Frontal cortex (tissue), 4 donors: ENCODE data around the gene MOB3B. TPM values are rescaled to one million over a fixed set of nuclear protein-coding genes. Genes with fewer than 3 reads are reported as not detected.

Source experiments
- DNase-seq, 2 donors: peaks; one replicate each; pipeline ENCODE4 v3.0.0; 2012; ENCODE audit warnings: low spot score in 2 of 2
- FAIRE-seq: peaks from 2 replicates; lab custom pipeline; 2012; peaks lifted over from hg19 to GRCh38; lab: Jason Lieb, UNC
- total RNA-seq: library from RNA; depleted of rRNA; stranded (reverse); fragments of >200 nt; gene quantifications from one replicate; pipeline ENCODE4 v1.2.3, GENCODE V29; 2014
- donor health status: control.
- donor health status: control.
- donor health status: control.

The MOB3B gene
- total RNA-seq, result 2.9 TPM

DNA sequence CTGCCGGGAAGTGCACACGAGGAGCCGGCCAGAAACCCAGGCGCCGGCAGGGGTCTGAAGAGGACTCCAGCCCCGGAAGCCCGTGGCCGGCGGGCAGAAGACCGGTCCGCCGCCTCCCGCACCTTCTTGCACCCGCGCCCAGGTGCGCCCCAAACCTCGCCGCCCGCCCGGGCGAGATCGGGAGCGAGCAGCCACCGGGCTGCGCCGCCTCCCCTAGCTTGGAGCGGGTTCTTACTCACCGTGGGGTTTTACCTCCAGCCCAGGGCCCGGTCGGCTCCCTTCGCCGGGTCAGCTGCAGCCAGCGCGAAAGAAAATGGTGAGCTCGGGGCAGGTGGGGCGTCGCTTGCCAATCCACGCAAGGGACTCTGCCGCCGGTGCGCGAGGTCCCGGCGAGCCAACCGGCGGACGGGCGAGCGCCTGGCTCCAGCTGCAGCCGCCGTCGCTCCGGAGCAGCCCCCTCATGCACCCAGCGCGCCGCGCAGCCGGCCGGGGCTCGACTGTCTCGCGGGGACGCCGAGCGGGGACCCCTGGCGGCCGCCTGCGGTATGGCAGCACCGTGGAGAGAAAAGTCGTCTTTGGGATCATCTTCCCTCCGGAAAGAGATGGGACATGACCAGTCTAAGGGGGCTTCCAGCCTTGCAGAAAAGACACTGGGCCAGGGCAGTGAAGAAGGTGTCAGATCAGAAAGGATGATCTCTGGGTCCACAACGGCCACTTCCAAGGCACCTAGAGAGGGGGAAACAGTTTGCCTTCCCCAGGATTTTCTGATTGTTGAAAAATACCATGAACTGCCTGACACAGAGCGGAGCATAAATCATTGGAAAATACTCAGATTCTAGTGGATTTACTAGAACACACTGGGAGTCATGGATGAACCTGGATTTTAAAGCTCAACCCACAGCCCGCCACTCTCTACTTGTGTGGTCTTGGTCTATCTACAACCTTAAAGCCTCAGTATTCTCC is at the start of gene MOB3B:
Gene MOB3B, minus strand, starts transcription at position 499 of the 963 bp plus-strand sequence. CDS start 74,264 bp downstream, outside the sequence.
- DNase-seq (peak; percentile 78 to 79), FAIRE-seq (no peak)

- FAIRE-seq (no peak), DNase-seq (peak; percentile 82 to 86)
Observed at GRCh38 chr9:27573634-27574590, 44.3 kb upstream of the MOB3B start.

DNA sequence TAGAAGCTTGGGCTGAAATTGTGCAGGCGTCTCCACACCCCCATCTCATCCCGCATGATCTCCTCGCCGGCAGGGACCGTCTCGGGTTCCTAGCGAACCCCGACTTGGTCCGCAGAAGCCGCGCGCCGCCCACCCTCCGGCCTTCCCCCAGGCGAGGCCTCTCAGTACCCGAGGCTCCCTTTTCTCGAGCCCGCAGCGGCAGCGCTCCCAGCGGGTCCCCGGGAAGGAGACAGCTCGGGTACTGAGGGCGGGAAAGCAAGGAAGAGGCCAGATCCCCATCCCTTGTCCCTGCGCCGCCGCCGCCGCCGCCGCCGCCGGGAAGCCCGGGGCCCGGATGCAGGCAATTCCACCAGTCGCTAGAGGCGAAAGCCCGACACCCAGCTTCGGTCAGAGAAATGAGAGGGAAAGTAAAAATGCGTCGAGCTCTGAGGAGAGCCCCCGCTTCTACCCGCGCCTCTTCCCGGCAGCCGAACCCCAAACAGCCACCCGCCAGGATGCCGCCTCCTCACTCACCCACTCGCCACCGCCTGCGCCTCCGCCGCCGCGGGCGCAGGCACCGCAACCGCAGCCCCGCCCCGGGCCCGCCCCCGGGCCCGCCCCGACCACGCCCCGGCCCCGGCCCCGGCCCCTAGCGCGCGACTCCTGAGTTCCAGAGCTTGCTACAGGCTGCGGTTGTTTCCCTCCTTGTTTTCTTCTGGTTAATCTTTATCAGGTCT is 43.5 kb upstream of the MOB3B start, which contains the start of gene C9orf72:
Gene C9orf72, minus strand, starts transcription at position 564 of the 716 bp plus-strand sequence. CDS start 6,361 bp downstream, outside the sequence.
- peak; percentile 83 to 88 for DNase-seq
- FAIRE-seq, result no peak

- DNase-seq, result peak; percentile 22 to 30
- no peak for FAIRE-seq
Observed at GRCh38 chr9:27572566-27572917, 42.9 kb upstream of the MOB3B start.

DNA sequence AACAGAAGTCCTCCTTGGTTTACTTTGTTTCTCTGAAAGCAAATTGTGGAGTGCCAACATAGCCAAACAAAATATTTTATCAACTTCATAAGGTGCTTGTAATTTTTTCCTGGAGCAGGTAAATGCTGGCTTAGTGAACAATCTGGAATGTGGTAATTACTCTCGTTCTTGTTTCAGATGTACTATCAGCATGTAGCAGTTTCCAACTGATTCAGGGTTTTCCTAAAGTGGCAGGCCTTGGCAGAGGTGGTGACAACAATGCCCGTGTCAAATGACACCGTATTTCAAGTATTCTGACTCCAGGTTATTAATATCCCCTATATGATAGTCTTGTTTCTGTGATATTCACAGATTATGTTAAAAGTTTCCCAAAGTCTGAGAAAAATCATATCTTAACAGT is 42.4 kb upstream of the MOB3B start:
- no peak for DNase-seq
- FAIRE-seq, result no peak

DNA sequence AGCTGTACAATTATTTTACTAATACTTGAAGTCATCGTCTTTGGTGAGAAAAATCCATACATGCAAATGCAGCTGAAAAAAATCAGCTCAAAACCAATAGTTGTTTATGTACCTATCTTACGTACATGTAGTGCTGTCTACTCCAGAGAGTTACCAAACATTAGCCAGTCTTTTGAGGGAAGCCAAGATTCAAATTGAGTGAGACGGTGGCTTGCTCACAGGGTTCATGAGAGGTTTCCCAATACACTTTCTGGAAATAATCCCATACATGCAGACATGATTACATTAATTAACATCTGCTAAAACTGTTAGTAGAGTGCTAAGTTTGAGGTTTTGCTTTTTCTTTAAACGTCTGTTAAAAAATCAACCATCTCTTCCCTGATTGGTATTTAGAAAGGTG is 41.4 kb upstream of the MOB3B start:
- no peak for DNase-seq
- FAIRE-seq, result no peak

DNA sequence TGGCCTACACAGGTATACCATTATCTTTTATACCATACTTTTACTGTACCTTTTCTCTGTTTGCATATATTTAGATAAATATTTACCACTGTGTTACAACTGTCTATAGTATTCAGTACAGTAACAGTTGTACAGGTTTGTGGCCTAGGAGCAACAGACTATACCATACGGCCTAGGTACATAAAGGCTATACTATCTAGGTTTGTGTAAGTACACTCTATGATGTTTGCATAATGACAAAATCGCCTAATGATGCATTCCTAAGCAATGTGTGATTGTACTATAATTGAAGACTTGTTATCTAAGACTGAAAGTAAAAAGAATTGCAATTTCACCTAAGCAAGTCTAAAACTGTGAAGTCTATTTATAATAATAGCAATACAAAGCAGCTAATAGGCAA is 39.8 kb upstream of the MOB3B start:
- DNase-seq (no peak), FAIRE-seq (no peak)

DNA sequence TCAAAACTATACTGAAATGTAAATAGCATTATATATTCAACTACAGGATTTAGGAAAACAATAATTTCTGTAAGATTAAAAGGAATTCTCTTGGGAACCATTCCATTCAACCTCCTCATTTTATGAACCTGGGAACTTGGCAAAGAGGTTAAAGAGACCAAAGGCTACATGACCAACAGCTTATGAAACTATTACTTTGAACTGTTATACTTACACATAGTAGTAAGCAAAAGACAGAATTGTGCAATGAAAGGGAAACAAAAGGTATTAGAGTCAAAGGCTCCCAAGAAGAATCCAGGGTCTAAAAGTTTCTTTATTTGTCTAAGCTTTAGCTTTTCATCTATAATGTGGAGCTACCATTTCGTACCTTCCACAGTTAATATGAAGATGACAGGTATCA is 36.5 kb upstream of the MOB3B start:
- no peak for FAIRE-seq
- DNase-seq, result no peak

DNA sequence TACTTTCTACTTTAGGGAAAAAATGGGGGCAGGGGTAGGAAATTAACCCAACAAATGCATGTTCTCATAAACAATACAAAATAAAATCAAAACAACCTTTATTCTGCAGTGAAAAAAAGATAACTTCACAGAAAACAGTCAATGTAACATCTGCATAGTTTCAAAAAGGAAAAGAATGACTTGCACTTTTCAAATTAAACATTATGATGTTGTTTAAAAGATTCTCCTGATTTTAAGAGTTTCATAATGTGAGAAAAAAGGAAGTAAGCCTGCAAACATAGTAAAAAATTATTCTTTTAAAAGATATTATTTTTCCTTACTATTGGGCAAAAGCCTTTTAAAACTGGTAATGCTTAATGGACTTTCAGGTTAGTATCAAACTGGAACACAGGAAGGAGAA is 36.1 kb upstream of the MOB3B start:
- FAIRE-seq (peak; percentile 17), DNase-seq (no peak)

DNA sequence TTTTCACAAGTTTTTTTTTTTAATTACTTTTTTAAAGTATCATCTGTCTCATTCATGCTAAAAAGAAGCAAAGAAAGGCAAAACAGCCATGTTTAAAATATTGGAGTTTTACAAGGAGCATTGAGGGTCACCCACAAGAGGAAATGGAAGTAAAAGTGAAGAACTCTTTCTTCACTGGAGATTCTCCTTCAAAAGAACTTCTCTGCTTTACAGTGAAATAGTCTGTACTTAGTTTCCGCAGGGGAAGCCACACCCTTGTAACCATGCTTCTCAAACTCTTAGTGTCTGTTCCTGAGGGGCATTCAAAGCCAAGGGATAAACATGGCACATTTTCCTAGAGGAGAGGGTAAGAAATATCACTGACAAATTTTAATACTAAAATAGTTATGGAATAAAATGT is 35.1 kb upstream of the MOB3B start:
- no peak for FAIRE-seq
- no peak for DNase-seq

DNA sequence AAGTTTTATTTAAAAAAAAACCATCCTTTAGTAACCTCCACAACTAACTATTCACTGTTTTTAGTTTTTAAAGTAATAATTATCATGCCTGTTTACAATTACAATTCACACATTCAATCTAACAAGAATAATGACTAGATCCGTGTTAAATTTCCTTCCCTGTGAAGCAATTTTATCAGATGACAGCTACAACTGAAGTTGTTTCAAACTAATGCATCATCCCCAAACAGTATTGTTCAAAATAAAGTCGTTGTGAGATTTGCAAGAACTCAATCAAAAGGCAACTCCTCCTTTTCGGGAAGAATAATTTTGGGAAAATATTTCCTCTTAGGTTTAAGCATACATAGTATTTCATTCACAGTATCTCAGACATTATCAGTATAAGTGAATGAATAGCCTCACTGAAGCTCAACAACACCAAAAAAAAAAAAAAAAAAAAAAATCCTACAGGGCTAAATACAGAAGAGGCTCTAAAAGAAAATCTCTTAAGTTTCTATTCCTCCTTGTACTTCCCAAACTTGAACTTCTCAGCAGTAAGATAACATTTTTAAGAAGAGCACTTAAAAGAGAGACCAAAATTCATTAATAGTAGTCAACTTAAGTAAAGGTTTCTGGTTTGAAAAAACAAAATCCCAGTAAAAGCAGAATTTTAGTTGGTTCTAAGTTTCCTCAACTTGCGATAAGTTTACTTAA is 34.3 kb upstream of the MOB3B start:
- no peak for DNase-seq
- no peak for FAIRE-seq

DNA sequence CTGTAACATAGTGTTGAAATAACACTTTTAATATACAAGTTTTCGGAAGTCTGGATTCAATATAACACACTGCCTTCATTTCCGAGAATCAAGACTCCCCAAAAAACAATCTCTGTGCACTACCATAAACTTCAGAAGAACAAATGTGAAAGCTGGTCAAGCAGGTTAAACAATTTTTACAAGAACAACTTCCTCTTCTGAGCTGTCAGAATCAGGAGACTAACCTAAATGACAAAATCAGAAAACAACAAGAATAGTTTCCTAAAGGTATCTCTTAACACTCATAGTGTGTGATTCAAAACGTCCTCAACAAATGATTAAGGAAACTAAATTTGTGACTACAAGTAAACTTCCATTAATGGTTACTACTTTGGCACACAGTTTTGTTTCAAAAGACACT is 32.1 kb upstream of the MOB3B start:
- DNase-seq (no peak), FAIRE-seq (no peak)

DNA sequence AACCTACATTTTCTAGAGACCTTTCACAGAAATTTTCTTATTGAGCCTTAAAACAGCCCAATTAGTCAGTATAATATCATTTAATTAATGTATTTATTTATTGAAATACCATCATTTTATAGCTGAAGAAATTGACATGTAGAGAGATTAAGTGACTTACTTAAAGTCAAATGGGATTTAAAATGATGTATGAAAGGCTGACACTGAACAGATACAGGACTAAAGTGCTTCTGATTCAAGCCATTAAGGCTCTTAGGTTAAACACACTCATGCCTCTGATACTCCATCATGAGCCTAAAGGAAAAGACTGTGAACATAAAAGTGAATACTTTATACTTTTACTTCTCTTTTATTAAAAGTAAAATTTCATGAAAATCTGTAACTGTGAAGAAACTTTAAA is 30.8 kb upstream of the MOB3B start:
- DNase-seq (no peak), FAIRE-seq (no peak)

GRCh38 chr9:27558307-27558706 is 28.7 kb upstream of the MOB3B start:
- no peak for FAIRE-seq
- no peak for DNase-seq

- DNase-seq (no peak), FAIRE-seq (no peak)
Observed at GRCh38 chr9:27556470-27556869, 26.9 kb upstream of the MOB3B start.

GRCh38 chr9:27554712-27555111 is 25.1 kb upstream of the MOB3B start:
- DNase-seq, result no peak
- peak; percentile 45 for FAIRE-seq

DNA sequence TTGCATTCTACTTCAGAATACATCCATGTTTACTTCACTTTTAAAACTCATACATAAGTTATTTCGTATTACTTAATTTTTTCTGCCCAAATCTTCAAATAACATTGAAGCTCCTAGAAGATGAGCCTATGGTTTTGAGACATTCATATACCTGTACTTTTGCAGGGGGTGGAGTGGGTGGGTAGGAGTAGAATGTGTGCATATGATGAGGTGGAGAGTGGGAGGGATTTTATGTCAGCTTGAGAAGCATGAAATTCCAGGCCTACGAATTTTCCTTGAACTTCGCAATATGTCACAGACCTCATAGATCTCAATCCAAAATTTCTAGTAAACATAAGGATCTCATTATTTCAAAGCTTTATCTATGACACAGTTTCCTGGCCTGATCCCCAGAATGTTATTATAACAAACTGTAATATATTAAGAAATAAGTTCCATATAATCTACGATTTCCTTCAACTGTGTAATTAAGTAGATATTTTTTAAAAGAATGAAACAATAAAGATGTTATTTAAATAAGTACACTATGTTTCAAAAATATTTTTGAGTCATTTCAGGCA is 19.7 kb upstream of the MOB3B start:
- no peak for FAIRE-seq

GRCh38 chr9:27548055-27548741 is 18.6 kb upstream of the MOB3B start:
- peak; percentile 98 for FAIRE-seq
- DNase-seq, result no peak

More for the DNA sequence above, 19.7 kb upstream of the MOB3B start:
- DNase-seq, result no peak
